22Rv1 (cell line): ENCODE data around the gene ANKS1A.

ENCODE experiments used
- H3K27ac ChIP-seq: fragments of 450-650 bp; 2 replicates; pipeline ENCODE4 v1.5.1; 2017
- CTCF ChIP-seq: fragments of 450-650 bp; IDR thresholded peaks from 2 replicates; pipeline ENCODE4 v1.5.1; 2017; ENCODE audit warnings: mild to moderate bottlenecking
- ZFX ChIP-seq: fragments of 450-650 bp; IDR thresholded peaks from 2 replicates; pipeline ENCODE4 v1.6.1; 2017; ENCODE audit warnings: antibody characterized with exemption, borderline replicate concordance

ANKS1A gene

GRCh38 chr6:35046103-35046502 lies 157.0 kb downstream of the ANKS1A start:
- TF ChIP-seq ZFX (no peak), CTCF (no peak)
- no peak overlapping the region for H3K27ac ChIP-seq

- no peak overlapping the region for H3K27ac ChIP-seq
- no peak for TF ChIP-seq CTCF
Observed at GRCh38 chr6:35046862-35047261, 157.8 kb downstream of the ANKS1A start.

DNA sequence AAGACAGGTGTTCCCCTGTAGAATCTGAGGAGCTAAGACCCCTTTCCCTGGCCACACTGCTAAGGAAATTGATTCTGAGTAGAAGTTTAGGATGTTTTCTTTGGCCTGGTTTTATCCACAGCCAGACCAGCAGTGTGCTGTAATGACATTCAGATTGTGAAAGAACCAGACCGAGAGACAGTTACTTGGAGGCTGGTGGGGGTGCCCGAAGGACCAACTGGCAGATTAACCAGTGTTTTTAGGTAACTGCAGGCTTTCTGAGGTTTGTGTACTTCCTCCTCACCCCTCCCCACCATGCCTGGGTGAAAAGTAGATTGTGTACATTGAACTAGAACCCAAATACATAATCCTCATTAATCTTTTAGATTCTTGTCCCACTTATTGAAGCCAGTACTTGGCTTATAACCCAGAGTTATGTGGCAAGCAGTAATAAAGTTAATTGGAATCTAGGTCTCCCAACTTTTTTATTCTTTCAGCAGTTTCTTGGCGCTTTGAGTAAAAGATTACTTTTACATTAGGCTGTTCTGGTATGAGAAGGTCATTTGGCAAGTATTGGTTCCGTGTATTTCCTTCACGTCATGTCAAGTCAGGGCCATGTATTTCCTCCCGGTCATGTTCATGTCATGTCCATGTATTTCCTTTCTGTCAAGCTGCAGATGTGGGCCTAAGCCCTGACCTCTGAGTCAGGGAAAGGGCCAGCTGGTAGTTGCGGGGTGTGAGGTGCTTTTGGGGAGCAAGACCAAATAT lies 158.4 kb downstream of the ANKS1A start:
- no peak overlapping the region for H3K27ac ChIP-seq
- TF ChIP-seq CTCF: no peak
- TF ChIP-seq ZFX: no peak

DNA sequence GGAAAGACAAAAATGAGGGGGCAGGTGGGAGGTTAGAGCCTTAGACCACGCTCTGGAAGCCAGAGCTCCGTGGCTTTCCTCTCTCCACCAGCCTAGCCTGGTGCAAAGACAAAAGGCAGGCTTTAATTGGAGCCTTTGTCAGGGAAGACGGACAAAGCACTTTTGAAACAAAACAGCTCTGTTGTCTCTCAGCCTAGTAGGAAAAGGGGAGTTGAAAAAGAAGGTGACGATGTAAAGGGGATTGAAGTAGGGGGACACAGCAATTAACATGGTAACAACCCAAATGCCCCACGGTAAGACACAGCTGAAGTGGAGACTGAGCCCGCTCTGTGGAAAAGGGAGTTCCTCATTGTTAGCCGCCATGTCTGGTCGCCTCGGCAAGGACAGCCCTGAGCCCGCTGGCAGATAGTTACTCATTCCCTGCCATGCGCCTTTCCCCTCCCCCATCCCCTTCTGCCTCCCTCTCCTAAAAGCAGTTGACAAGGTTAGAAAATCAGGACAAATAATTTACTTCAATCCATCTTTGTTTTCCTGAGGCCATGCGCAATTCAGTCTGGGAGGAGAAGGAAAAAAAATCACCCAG lies 159.1 kb downstream of the ANKS1A start:
- H3K27ac ChIP-seq: no peak overlapping the region
- TF ChIP-seq ZFX (no peak), CTCF (no peak)

GRCh38 chr6:35048631-35049083 lies 159.6 kb downstream of the ANKS1A start:
- TF ChIP-seq ZFX (no peak), CTCF (no peak)
- no peak overlapping the region for H3K27ac ChIP-seq

DNA sequence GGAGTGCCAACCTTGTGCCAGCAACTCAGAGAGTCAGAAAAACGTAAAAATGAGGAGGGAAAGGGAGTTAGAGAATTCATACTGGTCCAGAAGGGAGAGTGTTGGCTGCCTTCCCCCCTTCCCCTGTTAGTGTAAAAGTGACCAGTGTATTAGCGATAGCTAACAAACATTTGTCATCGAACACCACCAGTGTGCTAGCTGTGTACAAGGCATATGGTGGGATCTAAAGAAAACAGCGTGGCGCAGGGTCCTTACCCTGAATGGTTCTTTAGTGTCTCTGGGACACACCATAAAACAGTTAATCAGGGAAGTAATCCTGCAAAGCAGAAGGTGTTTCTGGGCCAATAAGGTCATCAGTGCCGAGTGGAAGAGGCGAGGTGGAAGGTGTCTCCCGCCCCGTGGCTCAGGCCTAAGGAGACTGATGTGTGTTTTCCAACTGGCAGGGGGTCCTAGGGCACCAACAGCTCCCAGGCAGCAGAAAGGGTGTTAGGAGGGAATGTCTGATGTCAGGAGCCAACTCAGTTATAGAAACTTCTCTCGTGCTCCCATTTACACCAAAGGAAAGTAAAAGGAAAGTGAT lies 160.2 kb downstream of the ANKS1A start:
- no peak overlapping the region for H3K27ac ChIP-seq
- TF ChIP-seq ZFX (no peak), CTCF (no peak)

GRCh38 chr6:35049900-35050756 lies 161.1 kb downstream of the ANKS1A start:
- TF ChIP-seq ZFX (no peak), CTCF (no peak)
- no peak overlapping the region for H3K27ac ChIP-seq
